Activated CD4-positive, alpha-beta T cell treated with anti-CD3 and anti-CD28 coated beads, Interleukin-2, Interleukin-4, amounts not matched to agents 100 ng/mL and 50 ng/mL, durations not matched to agents 16 hours and 8 hours (primary cell): Measurements from ENCODE around the gene OR4X1.
"Not testable (repeated sequence)": the region's sequence is repeated elsewhere in the genome, so short reads cannot be mapped to it uniquely, and the experiment has no call there.

ENCODE experiments used
- DNase-seq: peaks from one replicate; pipeline ENCODE4 v3.0.0-alpha.2; 2020; ENCODE audit warnings: low spot score

Gene OR4X1

GRCh38 chr11:48263423-48263911 lies at the start of gene OR4X1:
TSS of gene OR4X1 (plus strand) at chr11:48263861. CDS start at chr11:48263861, 0 bp downstream.
- DNase-seq = no peak

- DNase-seq = no peak
These were observed 47.2 kb upstream of the OR4X1 start, which contains the start of gene OR4B1 for GRCh38 chr11:48216510-48216909. TSS of gene OR4B1 (plus strand) at chr11:48216810. CDS start at chr11:48216810, 0 bp downstream.

- no peak for DNase-seq
These were observed 34.9 kb upstream of the OR4X1 start for GRCh38 chr11:48228761-48229160.

GRCh38 chr11:48230057-48230456 lies 33.6 kb upstream of the OR4X1 start:
- not testable (repeated sequence) for DNase-seq

- no peak for DNase-seq
These were observed 25.9 kb upstream of the OR4X1 start for GRCh38 chr11:48237727-48238126.

- no peak for DNase-seq
These were observed 21.2 kb upstream of the OR4X1 start for GRCh38 chr11:48242501-48242900.

- DNase-seq = no peak
These were observed 18.9 kb upstream of the OR4X1 start, which contains the start of gene OR4X2 for GRCh38 chr11:48244804-48245203. TSS of gene OR4X2 (plus strand) at chr11:48245104. CDS start at chr11:48245104, 0 bp downstream.

GRCh38 chr11:48248902-48249301 lies 14.8 kb upstream of the OR4X1 start:
- no peak for DNase-seq

- DNase-seq = no peak
These were observed 2.1 kb upstream of the OR4X1 start for GRCh38 chr11:48261600-48261999.

GRCh38 chr11:48270621-48271020 lies 7.0 kb downstream of the OR4X1 start:
- no peak for DNase-seq

- no peak for DNase-seq
These were observed 8.9 kb downstream of the OR4X1 start for GRCh38 chr11:48272606-48273005.

GRCh38 chr11:48305923-48306322 lies 42.3 kb downstream of the OR4X1 start, which contains the start of gene OR4S1:
TSS of gene OR4S1 (plus strand) at chr11:48306223. CDS start at chr11:48306223, 0 bp downstream.
- no peak for DNase-seq

- DNase-seq = peak; percentile 73
These were observed 44.2 kb downstream of the OR4X1 start for GRCh38 chr11:48307760-48308386.

- not testable (repeated sequence) for DNase-seq
These were observed 49.9 kb downstream of the OR4X1 start for GRCh38 chr11:48313590-48313989.
